ENCODE results near the gene PKDREJ. TPM values are rescaled to one million over a fixed set of nuclear protein-coding genes. Genes with fewer than 3 reads are reported as not detected.
A peak's percentile ranks its signal among the peaks of the same experiment; 100 is the strongest.

The PKDREJ gene
- total RNA-seq, 2 experiments from 2014 or later = not detected

DNA sequence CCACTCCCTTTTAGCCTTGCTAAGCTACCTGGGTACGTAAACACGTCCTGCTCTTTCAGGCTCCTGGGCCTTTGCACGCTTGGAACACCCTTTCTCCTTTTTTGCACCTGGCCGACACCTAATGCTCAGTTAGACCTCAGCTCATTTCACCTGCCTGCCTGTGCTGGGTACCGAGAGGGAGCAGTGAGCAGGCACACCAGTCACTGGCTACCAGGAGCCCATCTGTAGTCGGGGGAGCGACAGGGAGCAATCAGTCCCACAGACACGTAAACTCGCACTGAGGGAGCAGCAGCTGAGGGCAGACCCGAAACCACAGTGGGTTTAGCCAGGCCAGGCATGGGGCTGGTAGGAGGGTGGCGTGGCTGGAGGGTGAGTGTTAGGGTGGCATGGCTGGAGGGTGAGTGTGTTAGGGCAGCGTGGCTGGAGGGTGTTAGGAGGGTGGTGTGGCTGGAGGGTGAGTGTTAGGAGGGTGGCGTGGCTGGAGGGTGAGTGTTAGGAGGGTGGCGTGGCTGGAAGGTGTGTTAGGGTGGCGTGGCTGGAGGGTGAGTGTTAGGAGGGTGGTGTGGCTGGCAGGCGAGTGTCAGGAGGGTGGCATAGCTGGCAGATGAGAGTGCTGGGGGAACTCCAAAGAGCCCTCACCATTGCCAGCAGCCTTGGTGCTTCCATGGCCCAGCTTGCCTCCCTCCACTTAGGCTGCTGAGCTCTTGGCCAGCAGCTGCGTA is 27.1 kb upstream of the PKDREJ start:
- Mint-ChIP-seq H3K27ac (no peak overlapping the region), H3K36me3 (ENCODE audit: low read depth) (peaks cover 6% of the 10 kb centered on the region), H3K4me1 (ENCODE audit: low read depth) (peaks cover 24% of the 10 kb centered on the region), H3K9me3 (no peaks in the 10 kb centered on the region), H3K4me3 (no peak overlapping the region), H3K27me3 (no peaks in the 10 kb centered on the region)
- TF ChIP-seq, protein P1, sequence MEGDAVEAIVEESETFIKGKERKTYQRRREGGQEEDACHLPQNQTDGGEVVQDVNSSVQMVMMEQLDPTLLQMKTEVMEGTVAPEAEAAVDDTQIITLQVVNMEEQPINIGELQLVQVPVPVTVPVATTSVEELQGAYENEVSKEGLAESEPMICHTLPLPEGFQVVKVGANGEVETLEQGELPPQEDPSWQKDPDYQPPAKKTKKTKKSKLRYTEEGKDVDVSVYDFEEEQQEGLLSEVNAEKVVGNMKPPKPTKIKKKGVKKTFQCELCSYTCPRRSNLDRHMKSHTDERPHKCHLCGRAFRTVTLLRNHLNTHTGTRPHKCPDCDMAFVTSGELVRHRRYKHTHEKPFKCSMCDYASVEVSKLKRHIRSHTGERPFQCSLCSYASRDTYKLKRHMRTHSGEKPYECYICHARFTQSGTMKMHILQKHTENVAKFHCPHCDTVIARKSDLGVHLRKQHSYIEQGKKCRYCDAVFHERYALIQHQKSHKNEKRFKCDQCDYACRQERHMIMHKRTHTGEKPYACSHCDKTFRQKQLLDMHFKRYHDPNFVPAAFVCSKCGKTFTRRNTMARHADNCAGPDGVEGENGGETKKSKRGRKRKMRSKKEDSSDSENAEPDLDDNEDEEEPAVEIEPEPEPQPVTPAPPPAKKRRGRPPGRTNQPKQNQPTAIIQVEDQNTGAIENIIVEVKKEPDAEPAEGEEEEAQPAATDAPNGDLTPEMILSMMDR (IDR thresholded peaks at IDR 0.05) = no peak
- DNase-seq (no peak), ATAC-seq (no peak)
- intact Hi-C loops (cut with micrococcal nuclease) = no loop called here
- POLR2A ChIA-PET = interaction anchor here (0.7 to 1.4 kb wide), 2 partner anchors 141 to 450 kb away, joined by 3 to 4 read pairs; no protein-coding TSS in a partner anchor
- CTCF ChIA-PET = interaction anchor here (1.2 kb wide), 1 partner anchor 21 kb away, joined by 3 read pairs; no protein-coding TSS in a partner anchor

GRCh38 chr22:46289244-46289891 is 26.2 kb upstream of the PKDREJ start:
- no peak for DNase-seq
- H3K36me3 Mint-ChIP-seq (ENCODE audit: low read depth) = peaks cover 6% of the 10 kb centered on the region
- ChIA-PET CTCF (no interaction called here), POLR2A (interaction anchor here (0.7 to 1.4 kb wide), 6 partner anchors 9 to 449 kb away, joined by 3 to 7 read pairs (median 4); partner anchors contain the start of gene TRMU)
- intact Hi-C loops (cut with micrococcal nuclease) = no loop called here
- peaks cover 24% of the 10 kb centered on the region for H3K4me1 Mint-ChIP-seq (ENCODE audit: low read depth)
- no peaks in the 10 kb centered on the region for H3K27me3 Mint-ChIP-seq
- H3K27ac Mint-ChIP-seq = no peak overlapping the region
- no peak overlapping the region for H3K4me3 Mint-ChIP-seq
- TF ChIP-seq, protein P1 (IDR thresholded peaks at IDR 0.05) = no peak
- H3K9me3 Mint-ChIP-seq = no peaks in the 10 kb centered on the region
- ATAC-seq = no peak

DNA sequence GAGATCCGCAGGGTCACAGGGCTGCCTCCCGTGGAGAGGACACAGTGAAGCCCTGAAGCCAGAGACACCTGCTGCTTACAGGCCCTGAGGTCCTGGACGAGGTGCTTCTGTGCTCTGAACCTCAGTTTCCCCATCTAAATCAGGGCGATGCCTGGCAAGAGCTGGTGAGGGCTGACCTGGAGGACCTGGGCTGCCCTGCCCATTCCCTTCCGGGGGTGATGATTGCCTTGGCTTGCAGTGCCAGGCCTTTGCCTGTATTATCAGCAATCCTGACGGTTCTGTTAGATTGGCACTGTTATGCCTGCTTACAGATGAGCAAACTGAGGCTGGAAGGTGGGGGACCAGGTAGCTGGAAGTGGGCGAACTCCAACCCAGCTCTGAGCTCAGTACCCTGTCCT is 25.7 kb upstream of the PKDREJ start:
- POLR2A ChIA-PET = interaction anchor here (1.0 to 1.4 kb wide), 6 partner anchors 8 to 140 kb away, joined by 3 to 7 read pairs (median 4); partner anchors contain the start of genes CDPF1 and TRMU

GRCh38 chr22:46287873-46288751 is 25.0 kb upstream of the PKDREJ start:
- TF ChIP-seq, protein P1 (IDR thresholded peaks at IDR 0.05) = no peak
- ATAC-seq (peak; percentile 94), DNase-seq (peak; percentile 65)
- H3K27ac Mint-ChIP-seq = peak overlapping the region; percentile 70
- H3K27me3 Mint-ChIP-seq = no peaks in the 10 kb centered on the region
- H3K4me1 Mint-ChIP-seq (ENCODE audit: low read depth) = peaks cover 17% of the 10 kb centered on the region
- POLR2A ChIA-PET = interaction anchor here (1.0 to 1.3 kb wide), 6 partner anchors 8 to 48 kb away, joined by 3 to 7 read pairs (median 3); partner anchors contain the start of genes CDPF1 and TRMU
- intact Hi-C loops (cut with micrococcal nuclease) = no loop called here
- peak overlapping the region; percentile 64 for H3K4me3 Mint-ChIP-seq
- H3K9me3 Mint-ChIP-seq = no peaks in the 10 kb centered on the region
- CTCF ChIA-PET = interaction anchor here (1.9 kb wide), 1 partner anchor 171 kb away, joined by 5 read pairs; no protein-coding TSS in a partner anchor
- peaks cover 8% of the 10 kb centered on the region for H3K36me3 Mint-ChIP-seq (ENCODE audit: low read depth)

More for the DNA sequence above, 25.7 kb upstream of the PKDREJ start:
- intact Hi-C loops (cut with micrococcal nuclease) = no loop called here
- CTCF ChIA-PET = no interaction called here
- Mint-ChIP-seq H3K36me3 (ENCODE audit: low read depth) (peaks cover 7% of the 10 kb centered on the region), H3K27me3 (no peaks in the 10 kb centered on the region), H3K4me3 (peak overlapping the region; percentile 64), H3K4me1 (ENCODE audit: low read depth) (peaks cover 24% of the 10 kb centered on the region), H3K27ac (no peak overlapping the region), H3K9me3 (no peaks in the 10 kb centered on the region)
- ATAC-seq (no peak), DNase-seq (no peak)
- TF ChIP-seq, protein P1 (IDR thresholded peaks at IDR 0.05) = no peak
